H9 (cell line): ENCODE results near the gene TENM3. TPM values are rescaled to one million over a fixed set of nuclear protein-coding genes. Genes with fewer than 3 reads are reported as not detected.

ENCODE experiments used
- DNase-seq: peaks from one replicate; pipeline ENCODE4 v3.0.0-alpha.2; 2017
- H2AFZ ChIP-seq: one replicate; pipeline ENCODE4 v1.6.1; 2013; ENCODE audit warnings: mild to moderate bottlenecking, low read length, control low read depth, moderate library complexity
- H2AK5ac ChIP-seq: 2 replicates; pipeline ENCODE4 v1.6.1; 2013; ENCODE audit warnings: low read length, control low read depth, mixed read lengths; ENCODE audit not compliant: insufficient read length
- H2BK120ac ChIP-seq: one replicate; pipeline ENCODE4 v1.6.1; 2013; ENCODE audit warnings: low read depth, mild to moderate bottlenecking, low read length, control low read depth, inconsistent platforms; ENCODE audit not compliant: poor library complexity, severe bottlenecking
- H2BK12ac ChIP-seq: 2 replicates; pipeline ENCODE4 v1.6.1; 2013; ENCODE audit warnings: low read length, control low read depth, mixed read lengths, low read depth; ENCODE audit not compliant: insufficient read length
- H2BK15ac ChIP-seq: 2 replicates; pipeline ENCODE4 v1.6.1; 2013; ENCODE audit warnings: low read depth, low read length, control low read depth
- H2BK20ac ChIP-seq: one replicate; pipeline ENCODE4 v1.6.1; 2013; ENCODE audit warnings: low read depth, mild to moderate bottlenecking, low read length, control low read depth, inconsistent platforms; ENCODE audit not compliant: poor library complexity, severe bottlenecking
- H2BK5ac ChIP-seq: 2 replicates; pipeline ENCODE4 v1.6.1; 2013; ENCODE audit warnings: low read length, control low read depth, mixed read lengths; ENCODE audit not compliant: insufficient read length
- H3K14ac ChIP-seq: 2 replicates; pipeline ENCODE4 v1.6.1; 2013; ENCODE audit warnings: low read length, control low read depth; ENCODE audit not compliant: insufficient read depth
- H3K18ac ChIP-seq: 2 replicates; pipeline ENCODE4 v1.6.1; 2013; ENCODE audit warnings: low read depth, mild to moderate bottlenecking, mixed read lengths, low read length, control low read depth; ENCODE audit not compliant: insufficient read length
- H3K23ac ChIP-seq: 2 replicates; pipeline ENCODE4 v1.6.1; 2013; ENCODE audit warnings: low read length, control low read depth, mixed read lengths, low read depth; ENCODE audit not compliant: insufficient read length
- H3K23me2 ChIP-seq: 2 replicates; pipeline ENCODE4 v1.6.1; 2013; ENCODE audit warnings: low read depth, mild to moderate bottlenecking, mixed read lengths, low read length, control low read depth; ENCODE audit not compliant: insufficient read length, poor library complexity, severe bottlenecking
- H3K27ac ChIP-seq: 2 replicates; pipeline ENCODE4 v1.5.1; 2013; ENCODE audit warnings: low read length, control low read depth, mixed read lengths, low read depth; ENCODE audit not compliant: insufficient read length
- H3K27me3 ChIP-seq: 2 replicates; pipeline ENCODE4 v1.6.1; 2013; ENCODE audit warnings: low read length, control low read depth, inconsistent platforms; ENCODE audit not compliant: insufficient read depth
- H3K4ac ChIP-seq: 2 replicates; pipeline ENCODE4 v1.6.1; 2013; ENCODE audit warnings: low read depth, mild to moderate bottlenecking, control low read depth, inconsistent platforms, low read length, moderate library complexity
- H3K4me1 ChIP-seq: 2 replicates; pipeline ENCODE4 v1.6.1; 2013; ENCODE audit warnings: low read length, control low read depth, inconsistent platforms; ENCODE audit not compliant: insufficient read depth
- H3K4me2 ChIP-seq: 2 replicates; pipeline ENCODE4 v1.6.1; 2013; ENCODE audit warnings: low read length, control low read depth, mixed read lengths; ENCODE audit not compliant: insufficient read length, insufficient read depth
- H3K56ac ChIP-seq: 2 replicates; pipeline ENCODE4 v1.6.1; 2013; ENCODE audit warnings: low read depth, mild to moderate bottlenecking, mixed read lengths, low read length, control low read depth; ENCODE audit not compliant: insufficient read length
- H3K79me1 ChIP-seq: 2 replicates; pipeline ENCODE4 v1.6.1; 2013; ENCODE audit warnings: low read depth, mild to moderate bottlenecking, moderate library complexity, low read length, control low read depth, inconsistent platforms; ENCODE audit not compliant: insufficient read depth, poor library complexity, severe bottlenecking
- H3K79me2 ChIP-seq: 2 replicates; pipeline ENCODE4 v1.6.1; 2013; ENCODE audit warnings: low read length, control low read depth, inconsistent platforms; ENCODE audit not compliant: insufficient read depth
- H3K9ac ChIP-seq: 2 replicates; pipeline ENCODE4 v1.6.1; 2013; ENCODE audit warnings: low read length, control low read depth, mixed read lengths; ENCODE audit not compliant: insufficient read length; ENCODE audit errors: extremely low read depth
- H3K9me3 ChIP-seq: one replicate; pipeline ENCODE4 v1.6.1; 2013; ENCODE audit warnings: low read depth, low read length, inconsistent platforms; ENCODE audit not compliant: control insufficient read depth
- H3T11ph ChIP-seq: one replicate; pipeline ENCODE4 v1.6.1; 2013; ENCODE audit warnings: mild to moderate bottlenecking, low read length, control low read depth, inconsistent platforms
- H4K20me1 ChIP-seq: one replicate; pipeline ENCODE4 v1.6.1; 2013; ENCODE audit not compliant: control insufficient read depth, insufficient read length, insufficient read depth
- H4K5ac ChIP-seq: 2 replicates; pipeline ENCODE4 v1.6.1; 2013; ENCODE audit warnings: low read depth, mild to moderate bottlenecking, mixed read lengths, low read length, control low read depth; ENCODE audit not compliant: insufficient read length
- H4K8ac ChIP-seq: replicated peaks from 2 replicates; pipeline ENCODE4 v1.6.1; 2013; ENCODE audit warnings: low read length, control low read depth, mixed read lengths, low read depth; ENCODE audit not compliant: insufficient read length
- H4K91ac ChIP-seq: 2 replicates; pipeline ENCODE4 v1.6.1; 2013; ENCODE audit warnings: low read depth, mild to moderate bottlenecking, moderate library complexity, mixed read lengths, low read length, control low read depth; ENCODE audit not compliant: insufficient read length
- H3K27ac Mint-ChIP-seq, 3 experiments: 2 replicates in 2 of 3; 3 replicates in 1 of 3; pipeline ENCODE4 v1.8.0; 2020 to 2021; ENCODE audit warnings: mixed read lengths in 3 of 3, mild to moderate bottlenecking in 1 of 3, moderate library complexity in 1 of 3
- H3K27me3 Mint-ChIP-seq: 2 replicates; pipeline ENCODE4 v1.8.0; 2021; ENCODE audit warnings: low read depth, mild to moderate bottlenecking, moderate library complexity, mixed read lengths
- H3K36me3 Mint-ChIP-seq, 3 experiments: 2 replicates in 2 of 3; 3 replicates in 1 of 3; pipeline ENCODE4 v1.8.0; 2020 to 2021; ENCODE audit warnings: low read depth in 3 of 3, mixed read lengths in 3 of 3; ENCODE audit not compliant: insufficient read depth in 1 of 3
- H3K4me1 Mint-ChIP-seq, 2 experiments: 2 replicates each; pipeline ENCODE4 v1.8.0; 2020; ENCODE audit warnings: mixed read lengths in 2 of 2
- H3K4me3 Mint-ChIP-seq, 2 experiments: 2 replicates in 1 of 2; 3 replicates in 1 of 2; pipeline ENCODE4 v1.8.0; 2020 to 2021; ENCODE audit warnings: mild to moderate bottlenecking in 2 of 2, mixed read lengths in 2 of 2, moderate library complexity in 1 of 2
- H3K9me3 Mint-ChIP-seq, 2 experiments: 2 replicates in 1 of 2; 3 replicates in 1 of 2; pipeline ENCODE4 v1.8.0; 2020; ENCODE audit warnings: mild to moderate bottlenecking in 2 of 2, mixed read lengths in 2 of 2, moderate library complexity in 1 of 2
- CTCF ChIP-seq: fragments of 200-600 bp; sonication (generic); conservative IDR thresholded peaks from 3 replicates; pipeline ENCODE4 v1.8.0; 2021; ENCODE audit warnings: antibody characterized with exemption, mild to moderate bottlenecking
- WGBS: extraction: QIAGEN DNeasy Blood & Tissue Kit; methylation state at CpG from one replicate; pipeline ENCODE4 v1.1.7; 2013; ENCODE audit warnings: missing lambda C conversion rate, low lambda C conversion rate, mixed read lengths; ENCODE audit not compliant: insufficient read length; ENCODE audit errors: extremely low coverage; 5-methylcytosine and 5-hydroxymethylcytosine counted together
- total RNA-seq: library from RNA; stranded (reverse); gene quantifications from 2 replicates; pipeline ENCODE4 v1.2.1, GENCODE V29; 2021

The TENM3 gene
- total RNA-seq, 1 experiment from 2014 or later = 49.6 TPM

- H3K18ac ChIP-seq = no peak overlapping the region
- no peak overlapping the region for H3T11ph ChIP-seq
- no peak overlapping the region for H2AFZ ChIP-seq
- no peak overlapping the region for H3K9ac ChIP-seq
- H3K14ac ChIP-seq = no peak overlapping the region
- Mint-ChIP-seq H3K27ac (no peak overlapping the region; a peak in 1 of 7 replicates), H3K9me3 (peaks cover 4% of the 10 kb centered on the region in 2 experiments; a peak in 1 of 5 replicates), H3K4me3 (no peak overlapping the region), H3K36me3 (peaks cover 0 to 5% (median 0%) of the 10 kb centered on the region in 3 experiments; a peak in 1 of 7 replicates), H3K27me3 (no peaks in the 10 kb centered on the region; the same call in none of the 2 replicates), H3K4me1 (peaks cover 6 to 13% of the 10 kb centered on the region in 2 experiments)
- H4K91ac ChIP-seq = no peak overlapping the region
- no peak overlapping the region for H3K56ac ChIP-seq
- H3K4ac ChIP-seq = no peak overlapping the region
- no CpG with 5 or more reads among the region's 10 CpGs for WGBS
- H2BK12ac ChIP-seq = no peak overlapping the region
- H2BK5ac ChIP-seq = no peak overlapping the region
- H3K23me2 ChIP-seq = no peaks in the 10 kb centered on the region
- H3K79me2 ChIP-seq = no peaks in the 10 kb centered on the region
- H3K27ac ChIP-seq = no peak overlapping the region
- no peaks in the 10 kb centered on the region for H4K20me1 ChIP-seq
- DNase-seq = no peak
- H2BK120ac ChIP-seq = no peak overlapping the region
- H3K9me3 ChIP-seq = no peaks in the 10 kb centered on the region
- no peaks in the 10 kb centered on the region for H3K4me1 ChIP-seq
- H3K23ac ChIP-seq = no peak overlapping the region
- no peak overlapping the region for H4K5ac ChIP-seq
- no peak overlapping the region for H3K4me2 ChIP-seq
- H2BK15ac ChIP-seq = no peak overlapping the region
- no peak for TF ChIP-seq CTCF
- H2BK20ac ChIP-seq = no peak overlapping the region
- H4K8ac ChIP-seq = no peak overlapping the region
- no peaks in the 10 kb centered on the region for H3K79me1 ChIP-seq
- H3K27me3 ChIP-seq = no peaks in the 10 kb centered on the region
- H2AK5ac ChIP-seq = no peak overlapping the region
Observed at GRCh38 chr4:182838535-182838934, 595.3 kb downstream of the TENM3 start.
